Heart left ventricle (tissue), 13 donors: ENCODE results near the gene FAM9A.

Experiments used
- POLR2A ChIP-seq, 2 donors: fragments of 450-650 bp; IDR thresholded peaks; one replicate each; pipeline ENCODE4 v1.6.1; 2017; ENCODE audit warnings: antibody characterized with exemption in 2 of 2, mild to moderate bottlenecking in 2 of 2, moderate library complexity in 2 of 2
- TF ChIP-seq, protein P1 (sequence below), 12 donors: fragments of 200-600 bp; sonication (generic) in 4 of 12; IDR thresholded peaks; one replicate each; pipeline versions ENCODE4 v1.5.0 to v1.8.0; 2018 to 2022; ENCODE audit warnings: antibody characterized with exemption in 12 of 12, mild to moderate bottlenecking in 5 of 12
- donor health status: ischemic (EF 13 %, LVEDD 7.1; RV severe dilation, severe dysfunction).
- donor health status: DM: no; HTN: yes; CAD: no.
- donor health status: DM: no; HTN: no; CAD: no.
- donor health status: ischemic (EF 25% LVEDD 6.9; RV normal size, moderate dysfunction).
- donor health status: ischemic (EF 25% LVEDD 5.7; RV mildly dilated, moderate dysfunction).
- donor health status: ischemic (EF 35%, LVEDD 5.7; RV mildly dilated, moderate dysfunction).
- donor health status: nonischemic (EF 11% LVEDD 7.7; RV severe dilation, severe dysfunction).
- donor health status: DM: yes; HTN: yes; CAD: no.
- donor health status: PGD.
- donor health status: ischemic (EF 29% LVEDD 5.4; RV normal size, mild dysfunction).
- donor health status: nonischemic (EF 23%, LVEDD 6.1; RV moderate dilation, normal function).

DNA sequence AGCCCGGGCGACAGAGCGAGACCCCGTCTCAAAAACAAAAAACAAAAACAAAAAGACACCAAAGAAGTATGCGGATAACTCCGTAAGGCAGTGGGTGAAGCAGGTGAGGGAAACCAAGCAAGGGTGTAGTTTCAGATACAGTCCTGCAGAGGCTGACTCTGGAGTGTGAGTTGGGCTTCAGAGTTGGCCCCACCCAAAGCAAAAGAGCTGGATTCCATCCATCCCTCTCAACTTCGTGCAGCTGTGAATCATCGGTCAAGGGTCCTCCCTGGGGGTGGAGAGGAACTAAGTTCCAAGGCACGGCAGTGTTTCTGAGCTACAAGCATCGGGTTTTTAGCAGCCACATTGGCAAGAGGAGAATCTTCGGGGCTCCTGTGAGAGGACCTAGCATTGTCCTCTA lies 43.9 kb upstream of the FAM9A start:
- TF ChIP-seq, protein P1, sequence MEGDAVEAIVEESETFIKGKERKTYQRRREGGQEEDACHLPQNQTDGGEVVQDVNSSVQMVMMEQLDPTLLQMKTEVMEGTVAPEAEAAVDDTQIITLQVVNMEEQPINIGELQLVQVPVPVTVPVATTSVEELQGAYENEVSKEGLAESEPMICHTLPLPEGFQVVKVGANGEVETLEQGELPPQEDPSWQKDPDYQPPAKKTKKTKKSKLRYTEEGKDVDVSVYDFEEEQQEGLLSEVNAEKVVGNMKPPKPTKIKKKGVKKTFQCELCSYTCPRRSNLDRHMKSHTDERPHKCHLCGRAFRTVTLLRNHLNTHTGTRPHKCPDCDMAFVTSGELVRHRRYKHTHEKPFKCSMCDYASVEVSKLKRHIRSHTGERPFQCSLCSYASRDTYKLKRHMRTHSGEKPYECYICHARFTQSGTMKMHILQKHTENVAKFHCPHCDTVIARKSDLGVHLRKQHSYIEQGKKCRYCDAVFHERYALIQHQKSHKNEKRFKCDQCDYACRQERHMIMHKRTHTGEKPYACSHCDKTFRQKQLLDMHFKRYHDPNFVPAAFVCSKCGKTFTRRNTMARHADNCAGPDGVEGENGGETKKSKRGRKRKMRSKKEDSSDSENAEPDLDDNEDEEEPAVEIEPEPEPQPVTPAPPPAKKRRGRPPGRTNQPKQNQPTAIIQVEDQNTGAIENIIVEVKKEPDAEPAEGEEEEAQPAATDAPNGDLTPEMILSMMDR (IDR thresholded peaks at IDR 0.05): peak in 1 of 12 donors; percentile 9
- TF ChIP-seq POLR2A (IDR thresholded peaks at IDR 0.05): no peak
